22Rv1 (cell line): ENCODE data around the gene TMEM151A.
"Not testable (repeated sequence)": the region's sequence is repeated elsewhere in the genome, so short reads cannot be mapped to it uniquely, and the experiment has no call there.

Source experiments
- H3K27ac ChIP-seq: fragments of 450-650 bp; 2 replicates; pipeline ENCODE4 v1.5.1; 2017
- CTCF ChIP-seq: fragments of 450-650 bp; IDR thresholded peaks from 2 replicates; pipeline ENCODE4 v1.5.1; 2017; ENCODE audit warnings: mild to moderate bottlenecking
- ZFX ChIP-seq: fragments of 450-650 bp; IDR thresholded peaks from 2 replicates; pipeline ENCODE4 v1.6.1; 2017; ENCODE audit warnings: antibody characterized with exemption, borderline replicate concordance

Gene TMEM151A

GRCh38 chr11:66297610-66298009, 5.9 kb downstream of the TMEM151A start:
- H3K27ac ChIP-seq, result no peak overlapping the region
- TF ChIP-seq ZFX (no peak), CTCF (no peak)

- no peak overlapping the region for H3K27ac ChIP-seq
- TF ChIP-seq CTCF, result no peak
- no peak for TF ChIP-seq ZFX
Observed at GRCh38 chr11:66299186-66299585, 7.5 kb downstream of the TMEM151A start.

- no peak overlapping the region for H3K27ac ChIP-seq
- TF ChIP-seq CTCF (no peak), ZFX (no peak)
Observed at GRCh38 chr11:66302656-66303055, 11.0 kb downstream of the TMEM151A start.

- no peak overlapping the region for H3K27ac ChIP-seq
- no peak for TF ChIP-seq ZFX
- TF ChIP-seq CTCF, result no peak
Observed at GRCh38 chr11:66309475-66309874, 17.8 kb downstream of the TMEM151A start.

- TF ChIP-seq CTCF (no peak), ZFX (no peak)
- no peak overlapping the region for H3K27ac ChIP-seq
Observed at GRCh38 chr11:66310324-66310723, 18.6 kb downstream of the TMEM151A start.

- H3K27ac ChIP-seq, result not testable (repeated sequence)
- TF ChIP-seq CTCF, result peak; percentile 8; the same call in 1 of the 2 replicates
Observed at GRCh38 chr11:66310803-66311440, 19.2 kb downstream of the TMEM151A start.

GRCh38 chr11:66311470-66311964, 19.8 kb downstream of the TMEM151A start:
- H3K27ac ChIP-seq, result peak overlapping the region; percentile 67

More at GRCh38 chr11:66311470-66311964, 19.8 kb downstream of the TMEM151A start:
- no peak for TF ChIP-seq CTCF
- TF ChIP-seq ZFX, result no peak
